Measurements from ENCODE around the gene KCNC1.

Gene KCNC1

GRCh38 chr11:17699147-17700114 is 35.1 kb upstream of the KCNC1 start:
- no peak overlapping the region for H3K4me3 ChIP-seq (ENCODE audit: low read length)
- H3K36me3 ChIP-seq (ENCODE audit: control insufficient read depth, insufficient read depth, low read length), result no peaks in the 10 kb centered on the region
- no peaks in the 10 kb centered on the region for H3K9me3 ChIP-seq (ENCODE audit: control insufficient read depth, low read length)
- H3K4me1 ChIP-seq (ENCODE audit: control insufficient read depth, insufficient read depth, low read length), result no peaks in the 10 kb centered on the region
- peaks cover 31% of the 10 kb centered on the region for H3K27me3 ChIP-seq (ENCODE audit: control insufficient read depth, insufficient read depth, low read length)
- H3K9ac ChIP-seq (ENCODE audit: low read length), result no peak overlapping the region

GRCh38 chr11:17700991-17701390 is 33.6 kb upstream of the KCNC1 start:
- no peak overlapping the region for H3K9ac ChIP-seq (ENCODE audit: low read length)
- peaks cover 16% of the 10 kb centered on the region for H3K27me3 ChIP-seq (ENCODE audit: control insufficient read depth, insufficient read depth, low read length)
- no peaks in the 10 kb centered on the region for H3K36me3 ChIP-seq (ENCODE audit: control insufficient read depth, insufficient read depth, low read length)
- H3K4me1 ChIP-seq (ENCODE audit: control insufficient read depth, insufficient read depth, low read length), result no peaks in the 10 kb centered on the region
- no peaks in the 10 kb centered on the region for H3K9me3 ChIP-seq (ENCODE audit: control insufficient read depth, low read length)
- no peak overlapping the region for H3K4me3 ChIP-seq (ENCODE audit: low read length)

GRCh38 chr11:17702876-17703275 is 31.7 kb upstream of the KCNC1 start:
- no peak overlapping the region for H3K4me3 ChIP-seq (ENCODE audit: low read length)
- no peaks in the 10 kb centered on the region for H3K36me3 ChIP-seq (ENCODE audit: control insufficient read depth, insufficient read depth, low read length)
- no peaks in the 10 kb centered on the region for H3K4me1 ChIP-seq (ENCODE audit: control insufficient read depth, insufficient read depth, low read length)
- H3K27me3 ChIP-seq (ENCODE audit: control insufficient read depth, insufficient read depth, low read length), result no peaks in the 10 kb centered on the region
- no peaks in the 10 kb centered on the region for H3K9me3 ChIP-seq (ENCODE audit: control insufficient read depth, low read length)
- no peak overlapping the region for H3K9ac ChIP-seq (ENCODE audit: low read length)

GRCh38 chr11:17703951-17704350 is 30.6 kb upstream of the KCNC1 start:
- no peaks in the 10 kb centered on the region for H3K27me3 ChIP-seq (ENCODE audit: control insufficient read depth, insufficient read depth, low read length)
- no peaks in the 10 kb centered on the region for H3K9me3 ChIP-seq (ENCODE audit: control insufficient read depth, low read length)
- H3K4me1 ChIP-seq (ENCODE audit: control insufficient read depth, insufficient read depth, low read length), result no peaks in the 10 kb centered on the region
- no peak overlapping the region for H3K9ac ChIP-seq (ENCODE audit: low read length)
- H3K36me3 ChIP-seq (ENCODE audit: control insufficient read depth, insufficient read depth, low read length), result no peaks in the 10 kb centered on the region
- no peak overlapping the region for H3K4me3 ChIP-seq (ENCODE audit: low read length)

GRCh38 chr11:17707830-17708229 is 26.8 kb upstream of the KCNC1 start:
- H3K4me3 ChIP-seq (ENCODE audit: low read length), result no peak overlapping the region
- no peaks in the 10 kb centered on the region for H3K27me3 ChIP-seq (ENCODE audit: control insufficient read depth, insufficient read depth, low read length)
- no peaks in the 10 kb centered on the region for H3K4me1 ChIP-seq (ENCODE audit: control insufficient read depth, insufficient read depth, low read length)
- H3K36me3 ChIP-seq (ENCODE audit: control insufficient read depth, insufficient read depth, low read length), result no peaks in the 10 kb centered on the region
- no peak overlapping the region for H3K9ac ChIP-seq (ENCODE audit: low read length)
- H3K9me3 ChIP-seq (ENCODE audit: control insufficient read depth, low read length), result no peaks in the 10 kb centered on the region

GRCh38 chr11:17711836-17712235 is 22.7 kb upstream of the KCNC1 start:
- no peak overlapping the region for H3K4me3 ChIP-seq (ENCODE audit: low read length)
- H3K9me3 ChIP-seq (ENCODE audit: control insufficient read depth, low read length), result no peaks in the 10 kb centered on the region
- H3K27me3 ChIP-seq (ENCODE audit: control insufficient read depth, insufficient read depth, low read length), result peaks cover 14% of the 10 kb centered on the region
- no peak overlapping the region for H3K9ac ChIP-seq (ENCODE audit: low read length)
- H3K36me3 ChIP-seq (ENCODE audit: control insufficient read depth, insufficient read depth, low read length), result no peaks in the 10 kb centered on the region
- H3K4me1 ChIP-seq (ENCODE audit: control insufficient read depth, insufficient read depth, low read length), result no peaks in the 10 kb centered on the region

GRCh38 chr11:17713851-17714250 is 20.7 kb upstream of the KCNC1 start:
- Histone ChIP-seq H3K4me3 (ENCODE audit: low read length) (no peak overlapping the region), H3K9ac (ENCODE audit: low read length) (no peak overlapping the region), H3K4me1 (ENCODE audit: control insufficient read depth, insufficient read depth, low read length) (no peaks in the 10 kb centered on the region), H3K9me3 (ENCODE audit: control insufficient read depth, low read length) (no peaks in the 10 kb centered on the region), H3K36me3 (ENCODE audit: control insufficient read depth, insufficient read depth, low read length) (no peaks in the 10 kb centered on the region), H3K27me3 (ENCODE audit: control insufficient read depth, insufficient read depth, low read length) (peaks cover 28% of the 10 kb centered on the region)

GRCh38 chr11:17714356-17714854 is 20.2 kb upstream of the KCNC1 start:
- H3K9ac ChIP-seq (ENCODE audit: low read length), result no peak overlapping the region
- no peaks in the 10 kb centered on the region for H3K9me3 ChIP-seq (ENCODE audit: control insufficient read depth, low read length)
- no peaks in the 10 kb centered on the region for H3K36me3 ChIP-seq (ENCODE audit: control insufficient read depth, insufficient read depth, low read length)
- peaks cover 32% of the 10 kb centered on the region for H3K27me3 ChIP-seq (ENCODE audit: control insufficient read depth, insufficient read depth, low read length)
- no peak overlapping the region for H3K4me3 ChIP-seq (ENCODE audit: low read length)
- no peaks in the 10 kb centered on the region for H3K4me1 ChIP-seq (ENCODE audit: control insufficient read depth, insufficient read depth, low read length)

GRCh38 chr11:17714870-17715269 is 19.7 kb upstream of the KCNC1 start:
- Histone ChIP-seq H3K27me3 (ENCODE audit: control insufficient read depth, insufficient read depth, low read length) (peaks cover 35% of the 10 kb centered on the region), H3K9me3 (ENCODE audit: control insufficient read depth, low read length) (no peaks in the 10 kb centered on the region), H3K9ac (ENCODE audit: low read length) (no peak overlapping the region), H3K4me3 (ENCODE audit: low read length) (no peak overlapping the region), H3K36me3 (ENCODE audit: control insufficient read depth, insufficient read depth, low read length) (no peaks in the 10 kb centered on the region), H3K4me1 (ENCODE audit: control insufficient read depth, insufficient read depth, low read length) (no peaks in the 10 kb centered on the region)

- Histone ChIP-seq H3K4me3 (ENCODE audit: low read length) (no peak overlapping the region), H3K36me3 (ENCODE audit: control insufficient read depth, insufficient read depth, low read length) (no peaks in the 10 kb centered on the region), H3K4me1 (ENCODE audit: control insufficient read depth, insufficient read depth, low read length) (no peaks in the 10 kb centered on the region), H3K27me3 (ENCODE audit: control insufficient read depth, insufficient read depth, low read length) (peaks cover 55% of the 10 kb centered on the region), H3K9ac (ENCODE audit: low read length) (no peak overlapping the region), H3K9me3 (ENCODE audit: control insufficient read depth, low read length) (no peaks in the 10 kb centered on the region)
Observed at GRCh38 chr11:17716807-17717206, 17.8 kb upstream of the KCNC1 start.

GRCh38 chr11:17718015-17718414 is 16.6 kb upstream of the KCNC1 start:
- Histone ChIP-seq H3K9ac (ENCODE audit: low read length) (no peak overlapping the region), H3K4me1 (ENCODE audit: control insufficient read depth, insufficient read depth, low read length) (no peaks in the 10 kb centered on the region), H3K27me3 (ENCODE audit: control insufficient read depth, insufficient read depth, low read length) (peaks cover 67% of the 10 kb centered on the region), H3K36me3 (ENCODE audit: control insufficient read depth, insufficient read depth, low read length) (no peaks in the 10 kb centered on the region), H3K4me3 (ENCODE audit: low read length) (no peak overlapping the region), H3K9me3 (ENCODE audit: control insufficient read depth, low read length) (no peaks in the 10 kb centered on the region)

GRCh38 chr11:17718510-17718962 is 16.0 kb upstream of the KCNC1 start:
- H3K4me3 ChIP-seq (ENCODE audit: low read length), result no peak overlapping the region
- H3K9ac ChIP-seq (ENCODE audit: low read length), result no peak overlapping the region
- no peaks in the 10 kb centered on the region for H3K36me3 ChIP-seq (ENCODE audit: control insufficient read depth, insufficient read depth, low read length)
- no peaks in the 10 kb centered on the region for H3K9me3 ChIP-seq (ENCODE audit: control insufficient read depth, low read length)
- peaks cover 72% of the 10 kb centered on the region for H3K27me3 ChIP-seq (ENCODE audit: control insufficient read depth, insufficient read depth, low read length)
- no peaks in the 10 kb centered on the region for H3K4me1 ChIP-seq (ENCODE audit: control insufficient read depth, insufficient read depth, low read length)

All from mucosa of stomach (tissue), 1 donor.